Effector memory CD8-positive, alpha-beta T cell (primary cell): ENCODE data around the gene TYR.
"Not testable (repeated sequence)": the region's sequence is repeated elsewhere in the genome, so short reads cannot be mapped to it uniquely, and the experiment has no call there.

Source experiments
- ATAC-seq: fragments of 150-1000 bp; cut with Tn5 transposase; replicated peaks from 2 replicates; pipeline ENCODE4 v1.10.0; 2021; ENCODE audit warnings: mild to moderate bottlenecking, moderate library complexity
- DNase-seq, 3 experiments: peaks; one replicate each; pipeline ENCODE4 v3.0.0; 2021
- H3K27ac Mint-ChIP-seq, 2 donors: one replicate each; pipeline ENCODE4 v1.8.0; 2022; ENCODE audit warnings: mild to moderate bottlenecking in 2 of 2, mixed read lengths in 2 of 2, moderate library complexity in 2 of 2
- H3K27me3 Mint-ChIP-seq, 2 donors: one replicate each; pipeline ENCODE4 v1.8.0; 2022; ENCODE audit warnings: mixed read lengths in 2 of 2
- H3K36me3 Mint-ChIP-seq: one replicate; pipeline ENCODE4 v1.8.0; 2022; ENCODE audit warnings: mild to moderate bottlenecking, moderate library complexity, mixed read lengths; ENCODE audit not compliant: insufficient read depth
- H3K4me1 Mint-ChIP-seq, 2 donors: one replicate each; pipeline ENCODE4 v1.8.0; 2022; ENCODE audit warnings: low read depth in 2 of 2, mixed read lengths in 2 of 2
- H3K4me3 Mint-ChIP-seq, 2 donors: one replicate each; pipeline ENCODE4 v1.8.0; 2022; ENCODE audit warnings: mild to moderate bottlenecking in 2 of 2, mixed read lengths in 2 of 2, moderate library complexity in 2 of 2
- H3K9me3 Mint-ChIP-seq, 2 donors: one replicate each; pipeline ENCODE4 v1.8.0; 2022; ENCODE audit warnings: mixed read lengths in 2 of 2

Gene TYR

GRCh38 chr11:89203814-89204213 is 26.1 kb downstream of the TYR start:
- ATAC-seq (no peak), DNase-seq (no peak)
- no peaks in the 10 kb centered on the region for H3K4me1 Mint-ChIP-seq
- no peaks in the 10 kb centered on the region for H3K36me3 Mint-ChIP-seq
- H3K27ac Mint-ChIP-seq = no peak overlapping the region
- peaks cover 0 to 7% of the 10 kb centered on the region in 2 donors for H3K9me3 Mint-ChIP-seq
- H3K27me3 Mint-ChIP-seq = no peaks in the 10 kb centered on the region
- no peak overlapping the region for H3K4me3 Mint-ChIP-seq

- Mint-ChIP-seq H3K9me3 (peaks cover 0 to 7% of the 10 kb centered on the region in 2 donors), H3K27ac (no peak overlapping the region), H3K36me3 (no peaks in the 10 kb centered on the region), H3K4me3 (no peak overlapping the region), H3K27me3 (no peaks in the 10 kb centered on the region), H3K4me1 (no peaks in the 10 kb centered on the region)
- DNase-seq (no peak), ATAC-seq (no peak)
Observed at GRCh38 chr11:89205378-89205777, 27.7 kb downstream of the TYR start.

- H3K4me1 Mint-ChIP-seq = no peaks in the 10 kb centered on the region
Observed at GRCh38 chr11:89220684-89221339, 43.1 kb downstream of the TYR start.

GRCh38 chr11:89235083-89235482 is 57.4 kb downstream of the TYR start:
- DNase-seq (no peak), ATAC-seq (no peak)
- Mint-ChIP-seq H3K4me3 (no peak overlapping the region), H3K9me3 (peaks cover 3 to 15% of the 10 kb centered on the region in 2 donors), H3K36me3 (no peaks in the 10 kb centered on the region), H3K4me1 (no peaks in the 10 kb centered on the region), H3K27ac (no peak overlapping the region), H3K27me3 (no peaks in the 10 kb centered on the region)

More at GRCh38 chr11:89220684-89221339, 43.1 kb downstream of the TYR start:
- peaks cover 0 to 1% of the 10 kb centered on the region in 2 donors for H3K9me3 Mint-ChIP-seq
- ATAC-seq = no peak
- H3K27ac Mint-ChIP-seq = no peak overlapping the region
- no peaks in the 10 kb centered on the region for H3K27me3 Mint-ChIP-seq
- DNase-seq = no peak
- no peaks in the 10 kb centered on the region for H3K36me3 Mint-ChIP-seq
- H3K4me3 Mint-ChIP-seq = no peak overlapping the region

GRCh38 chr11:89235976-89236375 is 58.3 kb downstream of the TYR start:
- no peak overlapping the region for H3K4me3 Mint-ChIP-seq

GRCh38 chr11:89247007-89247406 is 69.3 kb downstream of the TYR start:
- not testable (repeated sequence) for H3K36me3 Mint-ChIP-seq, H3K27ac Mint-ChIP-seq, ATAC-seq, H3K27me3 Mint-ChIP-seq, H3K4me3 Mint-ChIP-seq, DNase-seq, H3K4me1 Mint-ChIP-seq
- peaks cover 7 to 12% of the 10 kb centered on the region in 2 donors for H3K9me3 Mint-ChIP-seq

More at GRCh38 chr11:89235976-89236375, 58.3 kb downstream of the TYR start:
- Mint-ChIP-seq H3K4me1 (no peaks in the 10 kb centered on the region), H3K27me3 (no peaks in the 10 kb centered on the region), H3K27ac (no peak overlapping the region), H3K36me3 (no peaks in the 10 kb centered on the region), H3K9me3 (peaks cover 3 to 15% of the 10 kb centered on the region in 2 donors)
- DNase-seq (no peak), ATAC-seq (no peak)

GRCh38 chr11:89249196-89249595 is 71.5 kb downstream of the TYR start:
- peaks cover 12 to 14% of the 10 kb centered on the region in 2 donors for H3K9me3 Mint-ChIP-seq
- DNase-seq = no peak
- no peak overlapping the region for H3K27ac Mint-ChIP-seq
- H3K4me1 Mint-ChIP-seq = no peaks in the 10 kb centered on the region
- H3K4me3 Mint-ChIP-seq = no peak overlapping the region
- no peaks in the 10 kb centered on the region for H3K36me3 Mint-ChIP-seq
- no peaks in the 10 kb centered on the region for H3K27me3 Mint-ChIP-seq
- ATAC-seq = no peak

- H3K9me3 Mint-ChIP-seq = peaks cover 7 to 14% of the 10 kb centered on the region in 2 donors
- H3K4me3 Mint-ChIP-seq, H3K27me3 Mint-ChIP-seq: not testable (repeated sequence)
Observed at GRCh38 chr11:89261483-89261882, 83.8 kb downstream of the TYR start.

GRCh38 chr11:89267660-89268302 is 90.1 kb downstream of the TYR start:
- DNase-seq (no peak), ATAC-seq (no peak)
- Mint-ChIP-seq H3K27ac (no peak overlapping the region), H3K4me3 (no peak overlapping the region), H3K27me3 (no peaks in the 10 kb centered on the region), H3K4me1 (no peaks in the 10 kb centered on the region), H3K9me3 (peaks cover 0 to 16% of the 10 kb centered on the region in 2 donors), H3K36me3 (no peaks in the 10 kb centered on the region)

More at GRCh38 chr11:89261483-89261882, 83.8 kb downstream of the TYR start:
- not testable (repeated sequence) for H3K27ac Mint-ChIP-seq, H3K4me1 Mint-ChIP-seq, H3K36me3 Mint-ChIP-seq, ATAC-seq, DNase-seq

- not testable (repeated sequence) for H3K27me3 Mint-ChIP-seq, H3K4me3 Mint-ChIP-seq, H3K36me3 Mint-ChIP-seq, H3K27ac Mint-ChIP-seq, DNase-seq, ATAC-seq, H3K4me1 Mint-ChIP-seq
- H3K9me3 Mint-ChIP-seq = peaks cover 4 to 25% of the 10 kb centered on the region in 2 donors
Observed at GRCh38 chr11:89272540-89273088, 94.9 kb downstream of the TYR start.

- not testable (repeated sequence) for H3K27ac Mint-ChIP-seq, ATAC-seq, H3K36me3 Mint-ChIP-seq, H3K27me3 Mint-ChIP-seq, H3K4me1 Mint-ChIP-seq, H3K4me3 Mint-ChIP-seq, DNase-seq
- H3K9me3 Mint-ChIP-seq = peaks cover 4 to 31% of the 10 kb centered on the region in 2 donors
Observed at GRCh38 chr11:89273220-89273619, 95.5 kb downstream of the TYR start.

GRCh38 chr11:89275966-89276365 is 98.3 kb downstream of the TYR start:
- Mint-ChIP-seq H3K27ac (no peak overlapping the region), H3K4me1 (no peaks in the 10 kb centered on the region), H3K4me3 (no peak overlapping the region), H3K36me3 (no peaks in the 10 kb centered on the region), H3K9me3 (peaks cover 11 to 43% of the 10 kb centered on the region in 2 donors), H3K27me3 (no peaks in the 10 kb centered on the region)
- ATAC-seq (no peak), DNase-seq (no peak)

- Mint-ChIP-seq H3K27me3 (no peaks in the 10 kb centered on the region), H3K9me3 (peaks cover 10 to 38% of the 10 kb centered on the region in 2 donors), H3K27ac (no peak overlapping the region), H3K4me1 (no peaks in the 10 kb centered on the region), H3K36me3 (no peaks in the 10 kb centered on the region), H3K4me3 (no peak overlapping the region)
- DNase-seq (no peak), ATAC-seq (no peak)
Observed at GRCh38 chr11:89279176-89279575, 101.5 kb downstream of the TYR start.
